ENCODE results near the gene PYDC1.
"Not testable (repeated sequence)": the region's sequence is repeated elsewhere in the genome, so short reads cannot be mapped to it uniquely, and the experiment has no call there.

The PYDC1 gene

DNA sequence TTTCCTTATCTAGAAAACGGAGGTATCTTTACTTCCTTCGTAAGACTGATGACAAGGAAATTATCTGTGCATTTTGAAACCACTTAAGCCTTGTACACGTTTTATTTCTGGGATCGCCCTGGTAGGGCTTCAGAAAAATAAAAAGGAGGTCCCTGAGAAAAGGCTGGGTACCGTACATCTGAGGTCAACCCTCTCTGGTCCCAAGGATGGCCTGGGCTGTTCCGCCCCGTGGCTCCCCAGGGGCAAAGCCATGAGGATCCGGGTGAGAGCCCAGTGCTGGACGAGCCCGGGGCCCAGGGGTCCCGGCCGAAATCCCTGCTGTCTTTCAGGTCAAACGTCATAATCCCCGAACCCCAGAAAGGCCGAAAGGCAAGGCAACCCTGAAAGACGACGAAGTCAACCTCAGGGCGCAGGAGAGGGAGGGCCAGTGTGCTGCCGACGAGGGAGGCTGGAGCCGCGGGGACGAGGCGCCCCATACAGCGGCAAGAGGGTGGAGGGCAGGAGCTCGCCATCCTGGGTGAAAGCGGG is 37.7 kb downstream of the PYDC1 start:
- no peak for DNase-seq (ENCODE audit: low read depth)

GRCh38 chr16:31177136-31177535 is 39.8 kb downstream of the PYDC1 start:
- DNase-seq (ENCODE audit: low read depth) = peak; percentile 61

DNA sequence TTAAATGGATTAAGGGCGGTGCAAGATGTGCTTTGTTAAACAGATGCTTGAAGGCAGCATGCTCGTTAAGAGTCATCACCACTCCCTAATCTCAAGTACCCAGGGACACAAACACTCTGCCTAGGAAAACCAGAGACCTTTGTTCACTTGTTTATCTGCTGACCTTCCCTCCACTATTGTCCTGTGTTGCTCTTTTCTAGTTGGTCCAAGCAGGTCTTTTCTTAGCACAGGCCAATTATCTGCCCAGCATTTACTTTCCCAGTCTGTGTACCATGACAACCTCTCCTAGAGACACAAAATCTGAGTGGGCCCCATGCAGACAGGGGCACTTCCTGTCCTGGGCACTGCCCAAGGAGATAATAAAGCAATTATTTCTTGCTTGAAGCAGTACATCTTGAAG is 46.9 kb downstream of the PYDC1 start:
- not testable (repeated sequence) for DNase-seq (ENCODE audit: low read depth)

DNA sequence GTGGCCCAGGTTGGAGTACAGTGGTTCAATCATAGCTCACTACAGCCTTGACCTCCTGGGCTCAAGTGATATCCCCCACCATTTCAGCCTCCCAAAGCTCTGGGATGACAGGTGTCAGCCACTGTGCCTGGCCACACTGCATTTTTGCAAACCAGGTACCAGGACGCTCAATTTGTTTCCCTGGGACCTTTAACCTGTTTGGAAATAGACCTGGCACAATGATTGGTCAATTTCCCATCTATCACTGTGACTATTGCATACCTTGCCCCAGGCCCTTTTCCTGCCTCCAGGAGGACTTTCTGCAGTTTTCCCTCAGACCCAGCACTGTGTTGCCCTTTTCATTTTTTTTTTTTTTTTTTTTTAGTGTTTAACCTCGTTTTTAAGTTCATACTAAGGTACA is 48.1 kb downstream of the PYDC1 start:
- DNase-seq (ENCODE audit: low read depth) = no peak

GRCh38 chr16:31167315-31167714 is 49.6 kb downstream of the PYDC1 start:
- no peak for DNase-seq (ENCODE audit: low read depth)
